ACC112 (cell line): ENCODE measurements around the gene SLC25A6.
"Not testable (repeated sequence)": the region's sequence is repeated elsewhere in the genome, so short reads cannot be mapped to it uniquely, and the experiment has no call there.

ENCODE experiments used
- H2AFZ ChIP-seq: fragments of 200-600 bp; sonication (generic); one replicate; pipeline ENCODE4 v1.6.0; 2017; ENCODE audit warnings: antibody characterized with exemption, low read length; ENCODE audit not compliant: unreplicated experiment
- H3K27ac ChIP-seq: fragments of 200-600 bp; sonication (generic); 2 replicates; pipeline ENCODE4 v1.5.1; 2014; ENCODE audit warnings: low read depth, mild to moderate bottlenecking, antibody characterized with exemption, low read length, moderate library complexity
- H3K27me3 ChIP-seq: fragments of 200-600 bp; sonication (generic); 2 replicates; pipeline ENCODE4 v1.6.1; 2014; ENCODE audit warnings: mild to moderate bottlenecking, antibody characterized with exemption, low read length, moderate library complexity, mixed read lengths; ENCODE audit not compliant: insufficient read depth
- H3K36me3 ChIP-seq: fragments of 200-600 bp; sonication (generic); 2 replicates; pipeline ENCODE4 v1.6.1; 2016; ENCODE audit warnings: mild to moderate bottlenecking, antibody characterized with exemption, low read length, moderate library complexity, mixed read lengths; ENCODE audit not compliant: insufficient read depth
- H3K4me1 ChIP-seq: fragments of 200-600 bp; sonication (generic); one replicate; pipeline ENCODE4 v1.6.1; 2016; ENCODE audit warnings: low read length, mixed read lengths; ENCODE audit not compliant: insufficient read depth, unreplicated experiment, control insufficient read depth
- H3K4me3 ChIP-seq: fragments of 200-600 bp; sonication (generic); 2 replicates; pipeline ENCODE4 v1.5.1; 2014; ENCODE audit warnings: mild to moderate bottlenecking, low read depth, low read length
- H3K79me2 ChIP-seq: fragments of 200-600 bp; sonication (generic); one replicate; pipeline ENCODE4 v1.6.0; 2016; ENCODE audit warnings: low read length; ENCODE audit not compliant: control insufficient read depth, unreplicated experiment, insufficient read depth

The SLC25A6 gene

DNA sequence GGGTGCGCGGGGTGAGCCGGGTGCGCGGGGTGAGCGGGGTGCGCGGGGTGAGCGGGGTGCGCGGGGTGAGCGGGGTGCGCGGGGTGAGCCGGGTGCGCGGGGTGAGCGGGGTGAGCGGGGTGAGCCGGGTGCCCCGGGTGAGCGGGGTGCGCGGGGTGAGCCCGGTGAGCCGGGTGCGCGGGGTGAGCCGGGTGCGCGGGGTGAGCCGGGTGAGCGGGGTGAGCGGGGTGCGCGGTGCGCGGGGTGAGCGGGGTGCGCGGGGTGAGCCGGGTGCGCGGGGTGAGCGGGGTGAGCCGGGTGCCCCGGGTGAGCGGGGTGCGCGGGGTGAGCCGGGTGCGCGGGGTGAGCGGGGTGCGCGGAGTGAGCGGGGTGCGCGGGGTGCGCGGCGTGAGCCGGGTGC lies 25.6 kb downstream of the SLC25A6 start:
- H3K36me3 ChIP-seq, result not testable (repeated sequence)

GRCh38 chrX:1361910-1362309 lies 30.0 kb downstream of the SLC25A6 start:
- Histone ChIP-seq H3K27ac (no peak overlapping the region), H3K4me3 (no peak overlapping the region), H3K27me3 (no peaks in the 10 kb centered on the region), H3K4me1 (no peaks in the 10 kb centered on the region), H3K36me3 (no peaks in the 10 kb centered on the region), H3K79me2 (no peaks in the 10 kb centered on the region), H2AFZ (no peak overlapping the region)

More for the DNA sequence above, 25.6 kb downstream of the SLC25A6 start:
- not testable (repeated sequence) for H2AFZ ChIP-seq, H3K27me3 ChIP-seq, H3K79me2 ChIP-seq, H3K4me1 ChIP-seq, H3K4me3 ChIP-seq, H3K27ac ChIP-seq

DNA sequence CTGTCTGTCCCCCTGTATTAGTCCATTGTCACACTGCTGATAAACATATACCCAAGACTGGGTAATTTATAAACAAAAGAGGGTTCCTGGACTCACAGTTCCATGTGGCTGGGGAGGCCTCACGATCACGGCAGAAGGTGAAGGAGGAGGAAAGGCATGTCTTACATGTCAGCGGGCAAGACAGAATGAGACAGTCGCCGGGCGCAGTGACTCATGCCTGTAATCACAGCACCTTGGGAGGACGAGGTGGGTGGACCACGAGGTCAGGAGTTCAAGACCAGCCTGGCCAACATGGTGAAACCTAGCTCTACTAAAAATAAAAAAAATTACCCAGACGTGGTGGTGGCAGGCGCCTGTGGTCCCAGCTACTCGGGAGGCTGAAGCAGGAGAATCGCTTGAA lies 30.6 kb downstream of the SLC25A6 start:
- H3K27ac ChIP-seq, result no peak overlapping the region
- H3K36me3 ChIP-seq, result no peaks in the 10 kb centered on the region
- no peak overlapping the region for H3K4me3 ChIP-seq
- H3K4me1 ChIP-seq, result no peaks in the 10 kb centered on the region
- no peak overlapping the region for H2AFZ ChIP-seq
- H3K27me3 ChIP-seq, result no peaks in the 10 kb centered on the region
- H3K79me2 ChIP-seq, result no peaks in the 10 kb centered on the region

- no peaks in the 10 kb centered on the region for H3K36me3 ChIP-seq
- H3K4me1 ChIP-seq, result no peaks in the 10 kb centered on the region
- H2AFZ ChIP-seq, result no peak overlapping the region
- no peak overlapping the region for H3K27ac ChIP-seq
- no peaks in the 10 kb centered on the region for H3K27me3 ChIP-seq
- no peaks in the 10 kb centered on the region for H3K79me2 ChIP-seq
- no peak overlapping the region for H3K4me3 ChIP-seq
These were observed 31.7 kb downstream of the SLC25A6 start for GRCh38 chrX:1360171-1360570.

DNA sequence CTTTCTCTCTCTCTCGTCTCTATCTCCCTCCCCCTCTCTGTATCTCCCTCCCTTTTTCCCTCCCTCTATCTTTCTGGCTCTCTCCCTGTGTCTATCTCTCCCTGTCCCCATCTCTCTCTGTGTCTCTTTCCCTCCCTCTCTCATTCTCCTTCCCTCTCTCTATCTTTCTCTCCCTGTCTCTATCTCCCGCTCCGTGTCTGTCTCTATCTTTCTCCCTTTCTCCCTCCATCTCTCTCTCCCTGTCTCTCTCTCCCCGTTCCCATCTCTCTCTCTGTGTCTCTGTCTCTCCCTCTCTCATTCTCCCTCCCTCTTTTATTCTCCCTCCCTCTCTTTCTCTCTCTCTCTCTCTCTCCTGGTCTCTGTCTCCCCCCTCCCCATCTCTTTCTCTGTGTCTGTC lies 32.4 kb downstream of the SLC25A6 start:
- Histone ChIP-seq H2AFZ (no peak overlapping the region), H3K4me1 (no peaks in the 10 kb centered on the region), H3K36me3 (no peaks in the 10 kb centered on the region), H3K27me3 (no peaks in the 10 kb centered on the region), H3K79me2 (no peaks in the 10 kb centered on the region), H3K4me3 (no peak overlapping the region), H3K27ac (no peak overlapping the region)

- H3K27me3 ChIP-seq, result no peaks in the 10 kb centered on the region
- H2AFZ ChIP-seq, result no peak overlapping the region
- no peak overlapping the region for H3K27ac ChIP-seq
- H3K4me1 ChIP-seq, result no peaks in the 10 kb centered on the region
- H3K79me2 ChIP-seq, result no peaks in the 10 kb centered on the region
- H3K4me3 ChIP-seq, result no peak overlapping the region
- H3K36me3 ChIP-seq, result no peaks in the 10 kb centered on the region
These were observed 33.0 kb downstream of the SLC25A6 start for GRCh38 chrX:1358793-1359476.

- H3K79me2 ChIP-seq, result no peaks in the 10 kb centered on the region
- H3K36me3 ChIP-seq, result no peaks in the 10 kb centered on the region
- H3K4me3 ChIP-seq, result no peak overlapping the region
- H3K4me1 ChIP-seq, result no peaks in the 10 kb centered on the region
- H3K27ac ChIP-seq, result no peak overlapping the region
- H2AFZ ChIP-seq, result no peak overlapping the region
- no peaks in the 10 kb centered on the region for H3K27me3 ChIP-seq
These were observed 33.9 kb downstream of the SLC25A6 start for GRCh38 chrX:1357993-1358392.

GRCh38 chrX:1355131-1356046 lies 36.5 kb downstream of the SLC25A6 start:
- no peaks in the 10 kb centered on the region for H3K79me2 ChIP-seq
- no peaks in the 10 kb centered on the region for H3K27me3 ChIP-seq
- no peaks in the 10 kb centered on the region for H3K36me3 ChIP-seq
- no peaks in the 10 kb centered on the region for H3K4me1 ChIP-seq
- H3K4me3 ChIP-seq, result no peak overlapping the region
- H3K27ac ChIP-seq, result no peak overlapping the region
- no peak overlapping the region for H2AFZ ChIP-seq

DNA sequence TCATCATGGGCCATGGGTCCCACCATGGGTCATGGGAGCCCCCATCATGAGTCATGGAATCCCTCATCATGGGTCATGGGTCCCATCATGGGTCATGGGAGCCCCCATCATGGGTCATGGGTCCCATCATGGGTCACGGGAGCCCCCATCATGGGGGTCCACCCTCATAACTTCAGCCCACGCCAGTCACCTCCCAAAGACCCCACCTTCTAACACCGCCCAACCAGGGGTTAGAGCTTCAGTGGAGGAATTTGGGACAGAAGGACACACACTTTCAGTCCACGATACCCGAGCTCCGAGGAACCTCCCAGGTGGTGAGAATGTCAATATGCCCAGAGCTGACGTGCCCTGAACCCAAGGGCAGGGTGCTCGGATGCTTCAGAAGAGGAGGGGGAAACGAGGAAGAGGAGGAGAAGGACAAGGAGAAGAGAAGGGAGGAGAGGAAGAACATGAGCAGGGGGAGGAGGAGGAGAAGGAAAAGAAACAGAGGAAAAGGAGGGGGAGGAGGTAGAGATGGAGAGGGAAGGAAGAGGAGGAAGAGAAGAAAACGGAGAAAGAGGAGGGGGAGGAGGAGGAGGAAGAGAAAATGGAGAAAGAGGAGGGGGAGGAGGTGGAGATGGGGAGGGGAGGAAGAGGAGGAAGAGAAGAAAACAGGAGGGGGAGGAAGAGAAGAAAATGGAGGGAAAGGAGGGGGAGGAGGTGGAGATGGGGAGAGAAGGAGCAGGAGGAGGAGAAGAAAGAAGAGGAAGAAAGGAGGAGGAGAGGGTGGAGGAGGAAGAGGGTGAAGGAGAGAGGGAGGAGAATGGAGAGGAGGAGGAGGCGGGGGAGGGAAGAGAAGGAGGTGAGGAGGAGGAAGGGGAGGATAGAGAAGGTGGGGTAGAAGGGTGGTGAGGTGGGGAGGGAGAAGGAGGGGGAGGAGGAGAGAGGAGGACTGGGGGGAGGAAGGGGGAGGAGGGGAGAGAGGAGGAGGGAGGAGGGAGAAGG lies 37.6 kb downstream of the SLC25A6 start:
- H3K4me3 ChIP-seq, result no peak overlapping the region
- no peaks in the 10 kb centered on the region for H3K4me1 ChIP-seq
- no peak overlapping the region for H3K27ac ChIP-seq
- no peaks in the 10 kb centered on the region for H3K79me2 ChIP-seq
- H3K27me3 ChIP-seq, result no peaks in the 10 kb centered on the region
- no peaks in the 10 kb centered on the region for H3K36me3 ChIP-seq
- no peak overlapping the region for H2AFZ ChIP-seq

GRCh38 chrX:1351981-1352714 lies 39.8 kb downstream of the SLC25A6 start:
- Histone ChIP-seq H2AFZ (no peak overlapping the region), H3K4me3 (no peak overlapping the region), H3K27ac (no peak overlapping the region), H3K27me3 (no peaks in the 10 kb centered on the region), H3K36me3 (no peaks in the 10 kb centered on the region), H3K79me2 (no peaks in the 10 kb centered on the region), H3K4me1 (no peaks in the 10 kb centered on the region)
